Neural cell (in vitro differentiated cells): ENCODE results near the gene ADARB2. TPM values are rescaled to one million over a fixed set of nuclear protein-coding genes. Genes with fewer than 3 reads are reported as not detected.

Experiments used
- H2AFZ ChIP-seq: fragments of 200-600, 300-800 bp; sonication (generic), shearing (Covaris generic); 2 replicates; pipeline ENCODE4 v1.6.0; 2014; ENCODE audit warnings: low read depth, mild to moderate bottlenecking, antibody characterized with exemption, low read length, moderate library complexity
- H3F3A ChIP-seq: fragments of 200-600 bp; shearing (Covaris generic); 2 replicates; pipeline ENCODE4 v1.6.1; 2016; ENCODE audit warnings: mild to moderate bottlenecking, moderate library complexity, mixed read lengths, antibody characterized with exemption, low read length; ENCODE audit not compliant: insufficient read depth, poor library complexity, severe bottlenecking
- H3K27ac ChIP-seq: fragments of 200-600, 300-800 bp; sonication (generic), shearing (Covaris generic); 2 replicates; pipeline ENCODE4 v1.5.1; 2014; ENCODE audit warnings: mild to moderate bottlenecking, low read length, moderate library complexity
- H3K27me3 ChIP-seq: fragments of 300-800, 200-600 bp; sonication (generic), shearing (Covaris generic); 2 replicates; pipeline ENCODE4 v1.6.0; 2014; ENCODE audit warnings: mild to moderate bottlenecking, low read depth, low read length, moderate library complexity; ENCODE audit not compliant: insufficient read depth
- H3K36me3 ChIP-seq: fragments of 300-800, 200-600 bp; sonication (generic), shearing (Covaris generic); 2 replicates; pipeline ENCODE4 v1.5.1; 2014; ENCODE audit warnings: mild to moderate bottlenecking, antibody characterized with exemption, low read length, moderate library complexity; ENCODE audit not compliant: insufficient read depth
- H3K4me2 ChIP-seq: fragments of 300-800, 200-600 bp; sonication (generic), shearing (Covaris generic); 2 replicates; pipeline ENCODE4 v1.6.0; 2014; ENCODE audit warnings: mild to moderate bottlenecking, low read length
- H3K4me3 ChIP-seq: fragments of 300-800, 200-600 bp; sonication (generic), shearing (Covaris generic); 2 replicates; pipeline ENCODE4 v1.5.1; 2014; ENCODE audit warnings: mild to moderate bottlenecking, low read length, moderate library complexity
- H3K79me2 ChIP-seq: fragments of 200-600 bp; shearing (Covaris generic); replicated peaks from 2 replicates; pipeline ENCODE4 v1.6.0; 2014; ENCODE audit warnings: mild to moderate bottlenecking, low read length, moderate library complexity; ENCODE audit not compliant: insufficient read depth
- H3K9ac ChIP-seq: fragments of 300-800, 200-600 bp; sonication (generic), shearing (Covaris generic); 2 replicates; pipeline ENCODE4 v1.6.1; 2016; ENCODE audit warnings: mild to moderate bottlenecking, low read length, mixed read lengths
- H3K9me2 ChIP-seq: fragments of 200-600 bp; shearing (Covaris generic); 2 replicates; pipeline ENCODE4 v1.6.1; 2016; ENCODE audit warnings: mild to moderate bottlenecking, low read length, mixed read lengths; ENCODE audit not compliant: insufficient read depth
- H3K9me3 ChIP-seq: fragments of 200-600, 300-800 bp; sonication (generic), shearing (Covaris generic); 2 replicates; pipeline ENCODE4 v1.6.1; 2016; ENCODE audit warnings: mild to moderate bottlenecking, mixed run types, low read length, moderate library complexity, mixed read lengths
- H4K20me1 ChIP-seq: fragments of 200-600 bp; shearing (Covaris generic); 2 replicates; pipeline ENCODE4 v1.6.1; 2016; ENCODE audit warnings: mild to moderate bottlenecking, mixed run types; ENCODE audit not compliant: insufficient read depth
- EP300 ChIP-seq: fragments of 450-650 bp; conservative IDR thresholded peaks from 2 replicates; pipeline ENCODE4 v1.6.1; 2014; ENCODE audit warnings: antibody characterized with exemption, mild to moderate bottlenecking, moderate library complexity; ENCODE audit not compliant: poor library complexity, severe bottlenecking
- EZH2 ChIP-seq: fragments of 200-600, 300-800 bp; shearing (Covaris generic), sonication (generic); IDR thresholded peaks from 2 replicates; pipeline ENCODE4 v1.6.1; 2014; ENCODE audit warnings: antibody characterized with exemption, low read length, borderline replicate concordance, mild to moderate bottlenecking; ENCODE audit not compliant: insufficient read depth, poor library complexity, severe bottlenecking
- MXI1 ChIP-seq: fragments of 450-650 bp; conservative IDR thresholded peaks from 2 replicates; pipeline ENCODE4 v1.6.1; 2014; ENCODE audit warnings: antibody characterized with exemption, mild to moderate bottlenecking; ENCODE audit not compliant: poor library complexity, severe bottlenecking
- POLR2AphosphoS5 ChIP-seq: IDR thresholded peaks from 2 replicates; pipeline ENCODE4 v1.6.1; 2012
- RAD21 ChIP-seq: fragments of 450-650 bp; conservative IDR thresholded peaks from 2 replicates; pipeline ENCODE4 v1.6.1; 2014; ENCODE audit warnings: antibody characterized with exemption, mild to moderate bottlenecking, moderate library complexity
- REST ChIP-seq: IDR thresholded peaks from 2 replicates; pipeline ENCODE4 v1.6.1; 2012; ENCODE audit warnings: borderline replicate concordance
- SMC3 ChIP-seq: fragments of 450-650 bp; conservative IDR thresholded peaks from 2 replicates; pipeline ENCODE4 v1.6.1; 2014; ENCODE audit warnings: antibody characterized with exemption, mild to moderate bottlenecking, moderate library complexity; ENCODE audit not compliant: poor library complexity
- TAF1 ChIP-seq: IDR thresholded peaks from 2 replicates; pipeline ENCODE4 v1.6.1; 2012; ENCODE audit warnings: low read depth
- polyA plus RNA-seq: library from polyadenylated mRNA; depleted of rRNA; stranded (reverse); fragments of >200 nt; gene quantifications from 2 replicates; pipeline ENCODE4 v1.2.3, GENCODE V29; 2014
- TF ChIP-seq, protein P1 (sequence below): fragments of 450-650 bp; IDR thresholded peaks from 2 replicates; pipeline ENCODE4 v1.5.1; 2014; ENCODE audit warnings: antibody characterized with exemption, mild to moderate bottlenecking, moderate library complexity; ENCODE audit not compliant: poor library complexity, severe bottlenecking

ADARB2 gene
- polyA plus RNA-seq, 1 donor from 2014 or later: 3.6 TPM

- Histone ChIP-seq H3K79me2 (no peaks in the 10 kb centered on the region), H3K27ac (no peak overlapping the region), H3K36me3 (no peaks in the 10 kb centered on the region), H3K9me3 (no peaks in the 10 kb centered on the region), H3K27me3 (no peaks in the 10 kb centered on the region), H3F3A (no peaks in the 10 kb centered on the region), H2AFZ (no peak overlapping the region), H3K9me2 (no peaks in the 10 kb centered on the region), H3K4me2 (no peak overlapping the region), H3K4me3 (no peak overlapping the region), H4K20me1 (no peaks in the 10 kb centered on the region), H3K9ac (no peak overlapping the region)
- TF ChIP-seq POLR2AphosphoS5 (no peak), EP300 (no peak), REST (no peak), MXI1 (no peak)
Observed at GRCh38 chr10:1567742-1568495, 169.4 kb downstream of the ADARB2 start.

DNA sequence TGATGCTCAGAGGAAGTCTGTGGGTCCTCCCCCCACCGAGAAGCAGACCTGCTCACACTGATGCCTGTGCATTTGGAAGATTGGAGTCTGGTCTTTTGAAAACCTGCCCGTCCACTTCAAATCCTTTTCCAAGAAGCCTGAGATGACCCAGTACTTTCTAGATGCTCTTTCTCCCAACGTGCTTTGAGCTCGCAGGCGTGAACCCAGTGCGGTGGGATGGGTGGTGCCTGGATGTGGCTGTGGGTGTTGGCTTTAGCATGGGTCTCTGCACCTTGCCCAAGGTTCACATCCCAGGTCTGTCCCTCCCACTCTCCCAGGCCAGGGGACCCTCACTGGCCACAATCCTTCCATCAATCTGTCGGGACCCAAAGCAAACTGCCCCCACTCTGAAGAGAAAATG is 170.2 kb downstream of the ADARB2 start:
- H3K36me3 ChIP-seq: no peaks in the 10 kb centered on the region
- H3K9me3 ChIP-seq: no peaks in the 10 kb centered on the region
- no peak for TF ChIP-seq EZH2
- TF ChIP-seq, protein P1, sequence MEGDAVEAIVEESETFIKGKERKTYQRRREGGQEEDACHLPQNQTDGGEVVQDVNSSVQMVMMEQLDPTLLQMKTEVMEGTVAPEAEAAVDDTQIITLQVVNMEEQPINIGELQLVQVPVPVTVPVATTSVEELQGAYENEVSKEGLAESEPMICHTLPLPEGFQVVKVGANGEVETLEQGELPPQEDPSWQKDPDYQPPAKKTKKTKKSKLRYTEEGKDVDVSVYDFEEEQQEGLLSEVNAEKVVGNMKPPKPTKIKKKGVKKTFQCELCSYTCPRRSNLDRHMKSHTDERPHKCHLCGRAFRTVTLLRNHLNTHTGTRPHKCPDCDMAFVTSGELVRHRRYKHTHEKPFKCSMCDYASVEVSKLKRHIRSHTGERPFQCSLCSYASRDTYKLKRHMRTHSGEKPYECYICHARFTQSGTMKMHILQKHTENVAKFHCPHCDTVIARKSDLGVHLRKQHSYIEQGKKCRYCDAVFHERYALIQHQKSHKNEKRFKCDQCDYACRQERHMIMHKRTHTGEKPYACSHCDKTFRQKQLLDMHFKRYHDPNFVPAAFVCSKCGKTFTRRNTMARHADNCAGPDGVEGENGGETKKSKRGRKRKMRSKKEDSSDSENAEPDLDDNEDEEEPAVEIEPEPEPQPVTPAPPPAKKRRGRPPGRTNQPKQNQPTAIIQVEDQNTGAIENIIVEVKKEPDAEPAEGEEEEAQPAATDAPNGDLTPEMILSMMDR: no peak
- TF ChIP-seq EP300: no peak
- no peak for TF ChIP-seq MXI1
- no peak for TF ChIP-seq REST
- no peak for TF ChIP-seq RAD21
- TF ChIP-seq POLR2AphosphoS5: no peak
- no peak for TF ChIP-seq TAF1
- TF ChIP-seq SMC3: no peak
- no peaks in the 10 kb centered on the region for H3K27me3 ChIP-seq
- H3K4me3 ChIP-seq: no peak overlapping the region
- H4K20me1 ChIP-seq: no peaks in the 10 kb centered on the region
- no peaks in the 10 kb centered on the region for H3K79me2 ChIP-seq
- no peak overlapping the region for H3K4me2 ChIP-seq
- H3K9me2 ChIP-seq: no peaks in the 10 kb centered on the region
- no peak overlapping the region for H3K9ac ChIP-seq
- H2AFZ ChIP-seq: no peak overlapping the region
- H3F3A ChIP-seq: no peaks in the 10 kb centered on the region
- no peak overlapping the region for H3K27ac ChIP-seq
